ENCODE measurements around the gene AGBL1.
"Not testable (repeated sequence)": the region's sequence is repeated elsewhere in the genome, so short reads cannot be mapped to it uniquely, and the experiment has no call there.

The AGBL1 gene

GRCh38 chr15:86087808-86088207 lies 8.1 kb downstream of the AGBL1 start:
- no peak for DNase-seq

- no peak for DNase-seq
Observed at GRCh38 chr15:86089422-86089821, 9.8 kb downstream of the AGBL1 start.

- DNase-seq, result no peak
Observed at GRCh38 chr15:86101818-86102217, 22.1 kb downstream of the AGBL1 start.

- DNase-seq, result no peak
Observed at GRCh38 chr15:86103825-86104224, 24.2 kb downstream of the AGBL1 start.

- DNase-seq, result no peak
Observed at GRCh38 chr15:86106306-86106705, 26.6 kb downstream of the AGBL1 start.

GRCh38 chr15:86115145-86115801 lies 35.6 kb downstream of the AGBL1 start:
- DNase-seq, result no peak

GRCh38 chr15:86121568-86122225 lies 42.0 kb downstream of the AGBL1 start:
- no peak for DNase-seq

GRCh38 chr15:86122691-86123391 lies 43.2 kb downstream of the AGBL1 start:
- DNase-seq, result not testable (repeated sequence)

- no peak for DNase-seq
Observed at GRCh38 chr15:86125775-86126174, 46.1 kb downstream of the AGBL1 start.

- no peak for DNase-seq
Observed at GRCh38 chr15:86127547-86127946, 47.9 kb downstream of the AGBL1 start.

GRCh38 chr15:86135041-86135440 lies 55.4 kb downstream of the AGBL1 start:
- DNase-seq, result no peak

GRCh38 chr15:86136861-86137260 lies 57.2 kb downstream of the AGBL1 start:
- DNase-seq, result no peak

- no peak for DNase-seq
Observed at GRCh38 chr15:86138798-86139197, 59.1 kb downstream of the AGBL1 start.

GRCh38 chr15:86139828-86140227 lies 60.2 kb downstream of the AGBL1 start:
- DNase-seq, result peak; percentile 2

- DNase-seq, result no peak
Observed at GRCh38 chr15:86154705-86155104, 75.0 kb downstream of the AGBL1 start.

GRCh38 chr15:86155551-86155950 lies 75.9 kb downstream of the AGBL1 start:
- no peak for DNase-seq

- DNase-seq, result no peak
Observed at GRCh38 chr15:86157606-86158293, 78.1 kb downstream of the AGBL1 start.

GRCh38 chr15:86159468-86159867 lies 79.8 kb downstream of the AGBL1 start:
- DNase-seq, result no peak

- DNase-seq, result no peak
Observed at GRCh38 chr15:86161250-86161649, 81.6 kb downstream of the AGBL1 start.

- DNase-seq, result no peak
Observed at GRCh38 chr15:86162172-86162591, 82.5 kb downstream of the AGBL1 start.

- DNase-seq, result no peak
Observed at GRCh38 chr15:86162641-86163040, 83.0 kb downstream of the AGBL1 start.

- no peak for DNase-seq
Observed at GRCh38 chr15:86163816-86164215, 84.1 kb downstream of the AGBL1 start.

- DNase-seq, result no peak
Observed at GRCh38 chr15:86164232-86164898, 84.7 kb downstream of the AGBL1 start.

Data from CD4-positive, alpha-beta T cell treated with Interleukin-17A for 4 hours (primary cell).